GM18951 (cell line): ENCODE measurements around the gene ADORA1.

Source experiments
- POLR2A ChIP-seq: IDR thresholded peaks from 4 replicates; pipeline ENCODE4 v1.6.1; 2011; ENCODE audit warnings: mild to moderate bottlenecking; ENCODE audit not compliant: insufficient read length, insufficient read depth; ENCODE audit errors: extremely low read depth
- in situ Hi-C: fragments of 300-500 bp; cut with MboI; formaldehyde crosslinking; loops from one replicate; pipeline ENCODE4 v1.12.0; 2022; ENCODE audit warnings: low sequenced_read_pairs, mixed read lengths, inconsistent platforms; ENCODE audit not compliant: unreplicated experiment

The ADORA1 gene

DNA sequence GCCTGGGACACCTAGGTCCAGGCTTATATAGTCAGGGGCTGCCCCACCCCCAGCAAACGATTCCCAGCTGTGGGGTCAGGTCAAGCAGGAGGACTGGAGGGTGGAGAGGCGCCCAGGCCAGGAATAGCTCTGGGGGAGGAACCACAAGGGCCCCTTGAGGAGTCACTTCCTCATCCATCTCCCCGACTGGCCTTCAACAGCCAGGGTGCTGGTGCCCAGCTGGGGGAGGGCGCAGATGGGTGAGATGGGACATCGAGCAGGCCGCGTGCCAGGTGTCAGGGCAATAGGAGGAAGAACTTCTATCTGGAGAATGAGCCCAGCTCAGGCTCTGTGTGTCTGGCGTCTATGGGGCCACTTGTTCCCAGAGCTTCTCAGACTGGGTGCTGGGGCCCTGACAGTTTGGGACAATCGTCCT lies 48.3 kb downstream of the ADORA1 start:
- in situ Hi-C loops, result no loop called here
- no peak for TF ChIP-seq POLR2A

DNA sequence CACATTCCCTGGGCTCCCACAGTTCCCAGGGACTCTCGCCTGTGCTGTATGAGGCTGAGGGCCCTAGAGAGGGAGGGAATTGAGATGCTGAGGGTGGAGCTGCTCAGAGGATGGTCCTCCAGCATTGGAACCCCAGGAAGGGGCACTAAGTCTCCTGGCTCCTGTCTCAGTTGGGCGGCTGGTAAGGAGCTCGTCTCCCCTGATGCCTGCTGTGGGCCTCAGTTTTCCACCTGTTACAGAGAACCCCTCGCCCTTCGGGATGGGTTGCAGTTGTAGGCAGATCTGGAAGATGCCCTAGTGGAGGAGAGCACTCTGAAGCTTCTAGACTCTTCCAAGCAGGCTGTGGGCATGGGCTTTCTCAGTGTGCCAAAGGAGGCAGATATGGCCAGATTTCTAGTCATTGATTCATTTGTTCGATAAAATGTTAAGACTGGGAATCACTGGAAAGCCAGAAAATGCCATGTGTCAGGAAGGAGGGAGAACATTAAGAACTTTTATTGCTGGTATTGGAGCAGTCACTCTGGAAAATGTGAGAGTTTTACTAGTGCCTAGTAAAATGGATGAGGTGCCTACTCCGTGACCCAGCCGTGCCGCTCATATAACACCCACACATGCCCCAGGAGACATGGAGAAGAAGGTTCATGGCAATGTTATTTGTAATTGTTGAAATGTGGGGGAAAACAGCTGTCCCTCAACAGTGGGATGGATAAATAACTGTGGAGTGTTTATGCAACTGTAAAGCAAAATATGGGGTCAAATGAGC lies 48.9 kb downstream of the ADORA1 start:
- in situ Hi-C loops, result no loop called here
- TF ChIP-seq POLR2A, result no peak

DNA sequence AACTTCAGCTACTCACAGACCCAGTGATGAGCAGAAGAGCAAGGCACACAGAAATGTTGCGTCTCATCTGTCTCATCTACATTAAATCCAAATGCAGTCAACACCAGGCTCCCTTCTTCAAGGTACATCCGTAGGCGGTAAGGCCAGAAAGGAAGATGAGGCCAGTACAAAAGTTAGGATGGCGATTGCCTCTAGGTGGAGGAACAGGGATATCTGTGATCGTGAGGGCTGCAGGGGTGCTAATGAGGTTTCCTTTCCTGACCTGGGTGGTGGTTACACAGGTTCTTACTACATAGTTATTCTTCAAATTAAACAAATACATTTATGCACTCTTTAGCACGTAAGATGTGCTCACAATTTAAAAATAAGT lies 49.5 kb downstream of the ADORA1 start:
- in situ Hi-C loops, result no loop called here
- TF ChIP-seq POLR2A, result no peak

DNA sequence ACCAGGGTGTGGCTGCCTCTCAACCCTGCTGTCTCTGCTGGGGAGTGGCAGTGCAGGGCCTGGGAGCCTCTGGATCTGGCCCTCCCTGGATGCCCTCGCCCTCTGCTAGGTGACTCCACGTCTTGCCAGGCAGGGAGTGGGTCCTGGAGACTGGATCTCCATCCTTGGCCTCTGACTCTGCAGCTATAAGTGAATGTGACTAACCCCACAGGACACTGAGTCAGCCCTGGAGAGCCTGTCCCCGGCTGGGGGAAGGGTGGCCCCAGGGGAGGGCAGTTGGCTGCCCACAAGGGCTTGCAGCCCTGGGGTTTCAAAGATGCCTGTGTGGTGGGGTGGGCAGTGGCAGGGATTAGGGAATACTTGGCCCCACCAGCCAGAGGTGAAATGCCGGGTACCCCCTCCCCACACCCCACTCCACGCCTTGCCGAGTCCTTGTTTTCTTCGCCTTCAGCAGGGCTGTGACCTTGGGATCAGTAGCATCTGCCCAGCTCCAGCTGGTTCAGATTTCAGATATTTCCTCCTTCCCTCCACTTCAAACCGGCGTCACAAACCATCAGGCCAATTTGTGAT lies 50.0 kb downstream of the ADORA1 start:
- no peak for TF ChIP-seq POLR2A
- in situ Hi-C loops, result no loop called here

DNA sequence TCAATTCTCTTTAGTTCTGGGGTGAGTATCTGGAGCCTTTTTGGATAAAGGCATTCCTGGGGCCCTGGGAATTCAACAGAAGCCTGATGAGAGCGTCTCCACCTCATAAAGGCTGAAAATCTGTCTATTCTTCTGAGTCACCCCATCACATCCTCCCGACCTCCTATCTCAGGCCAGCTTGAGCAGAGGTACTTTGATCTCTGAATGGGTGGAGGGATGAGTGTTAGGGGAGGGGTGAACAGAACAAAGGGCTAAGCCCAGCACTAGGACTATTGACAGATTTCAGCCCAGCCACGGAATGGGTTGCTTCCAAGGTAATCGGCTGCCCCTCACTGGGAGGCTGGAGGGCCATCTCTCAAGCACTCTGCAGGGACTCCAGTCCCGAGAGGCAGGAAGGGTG lies 50.6 kb downstream of the ADORA1 start:
- TF ChIP-seq POLR2A, result no peak
- in situ Hi-C loops, result no loop called here

DNA sequence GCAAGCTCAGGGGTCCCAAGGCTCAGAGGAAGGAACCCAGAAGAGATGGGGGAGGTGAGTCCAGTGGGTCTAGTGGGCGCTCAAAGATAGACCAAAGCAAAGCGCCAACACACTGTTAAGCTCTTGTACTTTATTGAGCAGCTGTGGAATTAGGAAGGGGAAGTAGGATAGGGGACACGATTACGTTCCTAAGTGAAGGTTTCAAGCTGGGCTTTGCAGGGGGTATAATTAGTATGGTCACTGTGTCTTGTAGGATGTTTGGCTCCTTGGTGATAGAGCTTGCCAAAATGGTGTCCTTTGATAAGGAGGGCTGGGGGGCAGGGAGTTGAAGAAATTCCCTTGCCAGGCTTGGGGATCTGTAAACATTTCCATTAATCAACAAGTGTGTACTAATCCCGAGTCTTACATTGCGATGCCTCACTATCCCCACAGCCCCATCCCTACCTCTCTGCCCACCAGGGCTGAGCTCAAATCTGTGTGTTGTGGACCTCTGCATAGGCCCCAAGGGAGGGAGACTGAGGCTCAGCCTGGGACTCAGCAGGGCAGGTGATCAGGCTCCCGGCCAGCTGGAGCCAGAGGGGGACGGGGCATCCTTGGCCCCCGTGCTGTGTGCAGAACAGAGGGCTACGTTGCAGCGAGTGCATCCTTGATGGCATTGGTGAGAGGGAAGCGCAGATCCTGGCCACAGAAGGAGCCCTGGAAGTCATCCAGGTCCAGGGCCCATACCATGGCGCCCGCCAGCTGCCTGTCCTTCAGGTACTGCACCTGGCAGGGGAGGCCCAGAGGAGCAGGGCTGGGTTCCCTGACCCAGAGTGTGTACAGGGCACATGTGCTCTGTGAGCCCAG lies 51.5 kb downstream of the ADORA1 start:
- in situ Hi-C loops, result no loop called here
- no peak for TF ChIP-seq POLR2A

DNA sequence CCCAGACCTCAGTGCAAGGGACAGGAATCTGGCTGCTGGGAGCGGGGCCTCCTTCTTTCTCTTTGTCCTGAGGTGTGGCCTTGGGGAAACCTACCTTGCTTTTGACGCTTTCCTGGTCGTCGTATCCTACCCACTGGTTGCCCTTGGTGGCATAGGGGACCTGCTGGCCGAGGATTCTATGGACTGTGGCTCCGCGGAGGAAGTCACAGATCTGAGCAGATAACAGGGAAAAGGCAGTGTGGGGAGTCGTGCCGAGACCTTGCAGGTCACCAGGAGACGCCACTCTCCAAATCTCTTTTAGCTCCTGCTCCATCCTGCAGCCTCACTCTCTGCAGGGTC lies 52.1 kb downstream of the ADORA1 start:
- TF ChIP-seq POLR2A, result no peak
- in situ Hi-C loops, result no loop called here

DNA sequence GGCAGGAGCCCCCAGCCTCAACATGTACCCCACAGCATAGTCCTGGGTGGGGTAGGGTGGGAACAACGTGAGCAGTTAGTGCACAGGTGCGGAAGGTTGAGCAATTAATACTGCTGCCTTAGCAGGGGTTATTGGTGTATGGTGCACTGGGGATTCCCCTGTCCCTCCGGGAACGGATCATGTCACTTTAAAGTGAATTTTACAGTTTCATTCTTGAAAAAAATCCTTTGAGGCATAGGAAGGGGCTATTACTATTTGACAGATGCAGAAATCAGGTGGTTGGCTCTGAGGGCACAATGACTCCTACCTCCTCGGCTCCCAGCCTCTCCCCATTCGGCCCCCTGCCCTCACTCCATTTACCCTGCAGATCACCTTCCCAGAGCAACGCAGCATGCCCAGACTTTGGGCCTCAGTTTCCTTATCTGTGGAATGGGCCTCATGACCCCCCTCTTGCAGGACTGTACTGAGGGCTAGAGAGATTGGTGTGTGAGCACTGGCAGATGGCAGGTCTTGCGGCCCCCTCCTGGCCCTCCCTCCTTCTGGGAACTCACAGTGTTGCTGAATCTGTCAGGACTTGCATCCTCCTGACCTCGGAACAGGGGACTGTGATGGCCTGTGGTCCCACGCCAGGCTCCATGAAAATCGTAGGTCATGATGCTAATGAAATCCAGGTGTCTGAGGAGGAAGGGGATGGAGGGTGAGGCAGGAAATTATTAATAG lies 53.2 kb downstream of the ADORA1 start:
- in situ Hi-C loops, result no loop called here

DNA sequence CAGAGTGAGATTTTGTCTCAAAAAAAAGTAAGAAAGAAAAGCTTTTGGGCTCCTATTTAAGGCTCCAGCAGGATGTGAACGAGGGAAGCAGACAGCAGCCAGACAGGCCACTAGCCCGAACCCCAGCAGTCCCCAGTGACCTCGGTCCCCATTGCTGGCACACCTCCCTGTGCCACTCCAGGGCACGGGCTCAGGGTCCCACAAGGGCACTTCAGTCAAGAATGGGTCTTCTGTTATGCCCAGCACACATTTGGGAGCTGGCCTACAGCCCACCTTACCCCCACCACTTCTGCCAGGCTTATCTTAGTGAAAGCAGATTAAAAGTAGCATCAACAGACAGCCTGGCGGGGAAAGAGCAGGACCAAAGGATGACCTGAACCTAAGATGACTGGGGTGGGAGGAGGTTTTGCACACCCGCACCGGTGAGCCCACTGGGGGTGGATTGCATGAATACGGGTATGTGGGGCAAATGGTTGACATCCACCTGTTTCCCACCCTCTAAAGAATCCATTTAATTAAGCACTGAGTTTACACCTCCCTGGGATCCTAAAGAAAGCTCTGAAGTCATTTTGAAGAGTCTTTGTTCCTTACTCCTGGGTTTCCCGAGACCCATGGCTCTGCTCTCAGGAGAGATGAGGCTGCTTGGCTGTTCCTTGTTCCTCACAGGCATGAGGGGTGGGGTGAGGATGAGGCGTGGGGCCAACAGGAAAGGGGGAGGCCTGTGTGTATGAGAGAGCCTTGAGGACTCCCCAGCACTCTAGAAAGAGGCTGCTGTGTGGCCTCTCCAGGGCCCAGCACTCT lies 54.3 kb downstream of the ADORA1 start:
- no peak for TF ChIP-seq POLR2A
- in situ Hi-C loops, result no loop called here

More for the DNA sequence above, 53.2 kb downstream of the ADORA1 start:
- TF ChIP-seq POLR2A, result no peak

DNA sequence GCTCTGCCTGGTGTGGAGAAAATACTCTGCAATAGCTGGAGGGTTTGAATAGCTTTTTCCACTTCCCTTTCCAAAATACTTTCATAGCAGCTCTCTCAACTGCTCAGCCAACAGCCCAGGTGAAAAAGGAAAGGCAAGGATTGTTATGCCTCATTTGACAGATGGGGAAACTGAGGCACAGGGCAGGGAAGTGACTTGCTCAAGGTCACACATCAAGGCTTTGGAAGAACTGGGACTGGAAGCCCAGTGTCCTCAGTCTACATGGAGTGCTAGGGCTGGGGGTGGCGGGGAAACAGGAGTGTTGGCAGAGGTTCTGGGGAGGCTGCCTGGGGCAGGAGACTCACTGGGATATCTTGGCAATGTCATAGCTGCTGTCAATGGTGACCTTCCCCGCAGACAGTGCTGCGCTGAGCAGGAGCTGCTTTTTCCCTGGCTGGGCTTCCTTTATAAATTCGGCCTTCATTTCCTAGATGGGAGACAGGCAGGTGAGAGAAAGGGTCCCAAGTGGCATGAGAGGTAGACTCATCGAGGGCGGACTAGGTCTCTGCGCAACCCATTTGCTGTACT lies 54.9 kb downstream of the ADORA1 start:
- TF ChIP-seq POLR2A, result no peak
- in situ Hi-C loops, result no loop called here

DNA sequence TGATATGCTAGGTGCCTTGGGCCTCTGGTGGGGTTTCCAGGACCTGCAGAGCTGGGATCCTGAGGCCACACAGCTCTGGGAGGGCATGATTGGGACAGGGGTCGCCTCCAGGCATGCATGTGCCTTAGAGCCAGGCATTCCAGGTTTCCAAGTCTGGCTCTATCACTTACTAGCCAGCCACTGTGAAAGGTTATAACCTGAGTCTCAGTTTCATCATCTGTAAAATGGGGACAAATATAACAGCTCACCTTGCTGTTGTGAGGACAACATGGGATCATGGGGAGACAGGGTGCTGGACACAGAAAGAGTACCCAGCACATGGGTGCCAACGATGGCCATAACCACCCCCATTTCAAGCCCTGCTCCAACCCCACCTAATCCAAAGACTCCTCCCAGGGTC lies 56.3 kb downstream of the ADORA1 start:
- TF ChIP-seq POLR2A, result no peak
- in situ Hi-C loops, result no loop called here

DNA sequence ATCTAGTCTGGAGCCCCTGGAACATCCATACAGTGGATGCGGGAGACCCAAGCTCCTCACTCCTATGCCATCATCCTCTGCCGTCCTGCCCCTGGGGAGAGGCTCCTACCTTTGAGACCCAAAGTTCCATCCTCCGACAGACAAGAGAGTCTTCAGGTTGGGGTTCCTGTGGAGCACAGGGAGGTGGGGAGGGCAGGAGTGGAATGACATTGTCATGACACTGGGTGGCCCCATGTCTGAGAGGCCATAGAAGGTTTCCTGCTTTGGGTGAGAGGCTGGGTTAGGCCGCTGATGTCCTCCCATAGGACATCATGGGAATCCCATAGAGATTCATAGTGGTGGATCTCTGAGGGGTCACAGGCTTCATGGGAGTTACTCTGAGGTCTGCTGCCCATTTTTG lies 56.9 kb downstream of the ADORA1 start:
- TF ChIP-seq POLR2A, result no peak
- in situ Hi-C loops, result no loop called here
